NCI-H1436 treated with DMSO at 0.1 percent for 48 hours (cell line): Measurements from ENCODE around the gene ADD2.

ENCODE experiments used
- DNase-seq: peaks from one replicate; lab custom pipeline; 2025; lab: John Stamatoyannopoulos, UW

ADD2 gene

GRCh38 chr2:70720124-70720523, 47.9 kb downstream of the ADD2 start:
- no peak for DNase-seq

GRCh38 chr2:70719231-70719630, 48.8 kb downstream of the ADD2 start:
- DNase-seq = no peak

DNA sequence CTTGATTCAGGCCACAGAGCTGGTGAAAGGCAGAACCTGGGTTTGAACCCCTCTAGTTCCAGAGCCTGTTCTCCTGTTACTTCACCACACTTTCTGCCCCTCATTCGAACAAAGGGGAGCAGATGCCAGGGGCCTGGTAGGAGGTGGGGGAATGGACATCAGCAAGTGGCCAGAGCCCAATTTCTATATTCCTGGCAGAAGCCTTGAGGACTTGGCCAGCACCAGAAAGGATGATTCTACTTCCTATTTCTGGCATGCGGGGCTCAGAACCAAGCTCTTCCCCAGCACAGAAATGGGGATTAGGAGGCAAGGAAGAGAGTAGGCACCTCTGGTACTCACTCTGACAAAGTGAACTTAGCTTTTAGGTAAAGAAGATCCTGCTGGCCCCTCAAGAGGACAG, 49.3 kb downstream of the ADD2 start:
- DNase-seq = no peak

- DNase-seq = no peak
Measured at GRCh38 chr2:70718241-70718640, 49.8 kb downstream of the ADD2 start.

GRCh38 chr2:70717431-70718038, 50.5 kb downstream of the ADD2 start:
- DNase-seq = no peak

GRCh38 chr2:70716951-70717350, 51.0 kb downstream of the ADD2 start:
- DNase-seq = no peak

DNA sequence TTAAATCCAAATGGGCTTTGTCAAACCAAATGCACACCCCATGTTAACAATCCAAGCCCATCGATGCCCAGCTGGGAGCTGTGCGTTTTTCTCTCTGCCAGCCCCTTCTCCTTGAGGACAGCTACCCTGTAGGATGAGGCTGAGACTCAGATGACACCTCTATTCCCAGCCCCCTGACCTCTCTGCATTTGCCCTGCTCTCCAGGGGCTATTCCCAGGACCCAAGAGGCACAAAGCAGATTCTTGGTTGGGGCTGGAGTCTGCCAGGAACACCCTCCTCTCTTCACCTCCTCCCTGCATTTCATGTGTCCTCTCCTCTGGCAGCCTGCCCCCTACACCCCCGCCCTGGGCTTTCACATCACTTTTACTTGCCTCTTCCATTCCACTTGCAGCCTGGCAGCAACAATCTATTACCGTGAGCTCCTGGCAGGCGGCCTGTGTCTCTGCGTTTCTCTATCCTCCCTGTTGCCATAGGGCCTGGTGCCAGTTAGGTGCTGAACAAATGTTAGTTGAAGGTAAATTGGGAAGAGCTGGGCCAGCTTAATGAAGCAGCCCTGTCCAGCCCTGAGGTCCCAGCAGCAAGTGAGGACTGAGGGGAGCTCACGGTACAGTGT, 51.8 kb downstream of the ADD2 start:
- DNase-seq = no peak

DNA sequence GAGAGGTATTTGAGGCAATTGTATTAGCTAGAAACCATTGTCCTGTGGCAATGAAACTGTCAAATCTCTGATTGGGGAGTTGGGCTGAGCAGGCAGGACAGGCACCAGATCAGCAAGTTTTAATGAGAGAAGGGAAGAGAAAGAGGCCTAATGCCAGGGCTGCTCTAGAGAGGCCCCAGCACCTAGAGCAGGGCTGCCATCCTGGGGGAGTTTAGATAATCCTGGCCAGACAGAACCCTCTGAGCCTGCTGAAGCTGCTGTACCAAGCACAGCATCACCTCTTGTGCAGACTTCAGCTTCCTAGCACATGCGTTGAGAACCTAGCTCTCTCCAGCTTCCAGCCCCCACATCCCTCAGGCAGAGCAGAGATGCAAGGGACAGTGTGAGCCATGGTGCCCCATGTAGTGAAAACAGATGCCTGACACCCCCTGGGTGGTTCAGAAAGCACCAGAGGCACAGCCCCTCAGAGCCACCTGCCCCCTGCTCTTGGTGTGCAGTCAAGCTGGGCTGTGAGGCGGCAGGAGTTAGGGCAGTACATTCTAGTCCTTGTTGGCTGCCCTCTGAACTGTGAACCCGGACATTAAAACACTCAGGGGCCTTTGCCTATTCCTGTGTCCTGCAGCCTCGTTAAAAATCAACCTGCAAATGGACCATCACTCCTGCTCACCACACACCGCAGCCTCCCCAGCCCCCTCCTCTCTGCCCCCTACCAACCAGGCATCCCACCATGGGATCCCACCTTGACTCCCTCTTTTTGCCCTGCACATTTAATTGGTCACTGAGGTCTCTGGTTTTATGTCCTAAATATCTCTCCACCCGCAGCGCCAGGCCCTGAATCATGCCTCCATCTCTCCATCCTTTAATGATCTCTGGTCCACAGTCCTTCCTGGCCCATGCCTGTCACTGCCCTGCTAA, 52.7 kb downstream of the ADD2 start:
- no peak for DNase-seq

DNA sequence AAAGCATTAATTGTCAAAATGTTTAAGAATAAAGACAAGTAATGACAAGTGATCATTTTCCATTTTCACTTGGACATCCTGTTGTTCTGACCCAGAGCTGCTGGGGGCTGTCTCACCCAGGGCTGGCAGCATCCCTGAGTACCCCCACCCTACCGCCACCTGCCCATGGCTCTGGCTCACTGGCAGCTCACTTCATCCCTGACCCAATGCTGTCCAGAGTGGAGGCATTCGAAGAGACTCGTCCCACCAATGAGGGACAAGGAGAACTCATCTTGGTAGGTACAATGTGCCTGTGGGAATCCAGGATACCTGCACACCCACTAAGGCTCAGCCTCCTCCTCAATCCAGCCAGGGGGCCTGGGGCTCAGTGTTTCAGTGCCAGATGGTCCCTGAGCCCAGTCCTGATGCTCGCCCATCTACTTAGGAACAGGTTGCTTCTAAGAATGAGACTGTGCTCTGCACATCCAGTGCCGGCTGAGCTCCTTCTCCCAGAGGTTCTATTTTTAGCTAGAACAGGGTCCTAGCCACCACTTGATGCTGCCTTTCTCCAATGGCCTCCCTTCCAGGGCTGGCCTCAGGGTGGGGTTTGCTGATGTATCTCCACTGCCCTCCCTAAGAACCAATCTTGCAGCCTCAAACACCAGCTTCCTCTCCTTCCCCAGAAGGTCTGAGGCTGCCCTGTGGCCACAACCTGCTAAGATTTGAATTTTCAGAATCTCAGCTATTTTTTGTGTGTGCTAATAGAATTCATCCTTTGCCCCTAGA, 53.7 kb downstream of the ADD2 start:
- DNase-seq = no peak

GRCh38 chr2:70712916-70713315, 55.1 kb downstream of the ADD2 start:
- no peak for DNase-seq

DNA sequence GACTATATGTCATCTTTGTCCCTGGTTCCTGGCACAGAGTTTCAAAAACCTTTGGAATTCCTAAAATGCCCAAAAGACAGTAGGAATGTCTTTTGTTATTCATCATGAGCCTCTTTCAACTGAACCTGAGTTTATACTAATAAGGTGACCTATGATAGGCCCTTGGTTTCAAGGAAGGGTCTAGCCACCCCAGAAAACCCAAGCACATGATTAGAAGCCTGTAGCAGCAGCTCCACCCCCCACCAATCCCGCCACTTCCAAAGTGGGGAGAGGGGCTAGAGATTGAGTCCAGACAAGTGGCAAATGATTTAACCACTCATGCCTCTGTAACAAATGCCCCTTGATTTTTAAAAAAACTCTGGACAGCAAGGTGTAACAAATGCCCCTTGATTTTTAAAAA, 56.8 kb downstream of the ADD2 start:
- DNase-seq = no peak

- no peak for DNase-seq
Measured at GRCh38 chr2:70710038-70710690, 57.8 kb downstream of the ADD2 start.

- no peak for DNase-seq
Measured at GRCh38 chr2:70709275-70710037, 58.5 kb downstream of the ADD2 start.

- DNase-seq = no peak
Measured at GRCh38 chr2:70708376-70709199, 59.4 kb downstream of the ADD2 start.

- no peak for DNase-seq
Measured at GRCh38 chr2:70707706-70708105, 60.3 kb downstream of the ADD2 start.

GRCh38 chr2:70706026-70706795, 61.8 kb downstream of the ADD2 start:
- no peak for DNase-seq

DNA sequence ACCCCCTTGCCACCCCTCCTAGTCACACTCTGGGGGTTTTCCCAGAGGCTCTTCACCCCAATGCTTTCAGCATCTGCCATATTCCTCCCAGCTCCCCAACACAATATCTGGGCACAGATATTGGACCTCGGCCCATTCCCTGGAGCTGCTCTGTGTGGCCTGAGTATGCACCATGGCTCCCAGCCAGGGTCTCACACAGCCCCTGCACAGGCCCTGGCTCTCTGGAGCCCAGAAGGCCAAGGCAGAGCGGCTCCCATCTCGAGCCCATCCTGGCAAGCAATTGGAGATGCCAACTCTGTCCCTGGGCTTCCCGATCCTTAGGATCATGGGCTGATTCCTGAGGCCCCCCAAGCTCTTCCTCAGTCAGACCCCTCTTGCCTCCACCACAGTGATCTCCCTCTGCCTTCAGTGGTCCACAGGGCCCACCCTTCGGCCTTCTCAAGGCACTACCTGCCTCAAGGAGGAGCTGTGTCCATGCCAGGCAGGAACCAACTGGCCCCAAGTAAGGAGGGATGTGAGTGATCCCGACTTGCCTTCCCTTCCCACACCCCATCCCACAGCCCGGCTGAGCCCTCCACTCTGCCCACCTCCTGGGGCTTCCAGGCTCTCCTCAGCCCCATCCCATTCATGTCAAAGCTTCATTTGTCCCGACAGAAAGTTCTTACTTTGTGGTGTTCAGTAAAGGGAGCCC, 62.7 kb downstream of the ADD2 start:
- no peak for DNase-seq

GRCh38 chr2:70703900-70704549, 64.0 kb downstream of the ADD2 start:
- no peak for DNase-seq
